ENCODE measurements around the gene TUBB8B.
"Not testable (repeated sequence)": the region's sequence is repeated elsewhere in the genome, so short reads cannot be mapped to it uniquely, and the experiment has no call there.

Gene TUBB8B

DNA sequence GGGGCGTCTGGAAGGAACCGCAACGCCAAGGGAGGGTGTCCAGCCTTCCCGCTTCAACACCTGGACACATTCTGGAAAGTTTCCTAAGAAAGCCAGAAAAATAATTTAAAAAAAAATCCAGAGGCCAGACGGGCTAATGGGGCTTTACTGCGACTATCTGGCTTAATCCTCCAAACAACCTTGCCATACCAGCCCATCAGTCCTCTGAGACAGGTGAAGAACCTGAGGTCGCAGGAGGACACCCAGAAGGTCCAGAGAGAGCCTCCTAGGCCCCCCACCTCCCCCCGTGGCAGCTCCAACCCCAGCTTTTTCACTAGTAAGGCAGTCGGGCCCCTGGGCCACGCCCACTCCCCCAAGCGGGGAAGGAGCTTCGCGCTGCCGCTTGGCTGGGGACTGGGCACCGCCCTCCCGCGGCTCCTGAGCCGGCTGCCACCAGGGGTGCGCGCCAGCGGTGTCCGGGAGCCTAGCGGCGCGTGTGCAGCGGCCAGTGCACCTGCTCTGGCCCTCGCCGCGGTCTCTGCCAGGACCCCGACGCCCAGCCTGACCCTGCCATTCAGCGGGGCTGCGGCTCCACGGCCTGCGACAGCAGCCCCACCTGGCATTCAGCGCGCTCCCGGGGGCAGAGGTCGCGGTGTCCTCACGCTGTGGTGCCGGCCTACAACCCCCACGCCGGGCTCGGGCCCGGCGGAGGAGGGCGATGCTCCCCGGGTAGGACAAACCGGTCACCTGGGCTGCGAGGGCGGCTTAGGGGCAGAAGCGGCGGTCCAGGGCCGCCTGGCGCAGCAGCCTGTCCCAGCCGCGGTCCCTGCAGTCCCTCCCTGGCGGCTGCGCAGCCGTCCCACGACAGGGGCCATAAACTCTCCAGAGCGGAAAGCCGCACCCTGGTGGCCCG, 37.8 kb downstream of the TUBB8B start:
- not testable (repeated sequence) for DNase-seq

GRCh38 chr18:10624-11184, 38.7 kb downstream of the TUBB8B start:
- not testable (repeated sequence) for DNase-seq

GRCh38 chr18:9937-10336, 39.5 kb downstream of the TUBB8B start:
- not testable (repeated sequence) for DNase-seq
